LNCaP clone FGC (cell line): ENCODE results near the gene ZER1.

ENCODE experiments used
- DNase-seq: peaks from one replicate; pipeline ENCODE4 v3.0.0-alpha.2; 2011; ENCODE audit warnings: low read depth
- H3K4me3 ChIP-seq: 2 replicates; pipeline ENCODE4 v1.5.1; 2011; ENCODE audit warnings: mild to moderate bottlenecking, low read depth, low read length, control low read depth
- TF ChIP-seq, protein P1 (sequence below): IDR thresholded peaks from 2 replicates; pipeline ENCODE4 v1.5.1; 2012; ENCODE audit warnings: mild to moderate bottlenecking; ENCODE audit not compliant: control insufficient read depth, insufficient read depth; ENCODE audit errors: extremely low read depth

The ZER1 gene

DNA sequence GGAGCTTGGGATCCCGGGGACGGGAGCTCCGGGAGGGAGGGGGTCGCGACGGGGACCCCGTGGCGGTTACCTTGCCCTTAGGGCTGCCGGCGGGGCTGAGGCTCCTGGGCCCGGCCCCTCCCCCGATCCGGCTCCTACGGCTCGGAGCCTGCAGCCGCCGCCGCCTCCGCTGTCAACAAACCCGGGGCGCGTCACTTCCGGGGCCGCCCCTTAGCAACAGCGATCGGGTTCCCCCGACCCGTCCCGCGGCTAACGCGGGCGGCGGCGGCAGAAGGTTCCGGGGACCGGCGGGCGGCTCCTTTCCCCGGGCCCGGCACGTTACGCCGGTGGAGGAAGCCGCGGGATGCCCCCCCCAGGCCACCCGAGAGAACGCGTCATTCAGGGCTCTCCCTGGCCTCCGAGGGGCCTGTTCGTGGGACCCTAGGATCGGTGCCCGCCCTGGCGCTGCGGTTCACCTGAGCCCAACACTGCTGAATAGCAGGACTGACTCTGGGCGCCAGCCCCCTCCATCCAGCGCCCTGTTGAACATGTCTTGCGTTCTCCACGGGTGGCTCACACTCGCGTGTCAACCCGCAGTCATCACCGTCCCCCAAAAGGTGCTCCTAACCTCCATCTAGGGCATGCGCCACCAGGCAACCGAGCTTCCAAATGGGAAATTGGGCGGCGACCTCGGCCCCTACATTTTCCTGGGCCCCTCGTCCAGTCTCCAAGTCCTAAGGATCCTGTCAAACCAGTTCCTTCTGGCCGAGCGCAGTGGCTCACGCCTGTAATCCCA is at the start of gene ZER1:
TSS of gene ZER1 (minus strand) at position 183 of the 775 bp plus-strand sequence. CDS start 16,362 bp downstream, outside the sequence.
- DNase-seq: peak; percentile 51
- H3K4me3 ChIP-seq: peak within 1 kb of the TSS; percentile 97
- TF ChIP-seq, protein P1, sequence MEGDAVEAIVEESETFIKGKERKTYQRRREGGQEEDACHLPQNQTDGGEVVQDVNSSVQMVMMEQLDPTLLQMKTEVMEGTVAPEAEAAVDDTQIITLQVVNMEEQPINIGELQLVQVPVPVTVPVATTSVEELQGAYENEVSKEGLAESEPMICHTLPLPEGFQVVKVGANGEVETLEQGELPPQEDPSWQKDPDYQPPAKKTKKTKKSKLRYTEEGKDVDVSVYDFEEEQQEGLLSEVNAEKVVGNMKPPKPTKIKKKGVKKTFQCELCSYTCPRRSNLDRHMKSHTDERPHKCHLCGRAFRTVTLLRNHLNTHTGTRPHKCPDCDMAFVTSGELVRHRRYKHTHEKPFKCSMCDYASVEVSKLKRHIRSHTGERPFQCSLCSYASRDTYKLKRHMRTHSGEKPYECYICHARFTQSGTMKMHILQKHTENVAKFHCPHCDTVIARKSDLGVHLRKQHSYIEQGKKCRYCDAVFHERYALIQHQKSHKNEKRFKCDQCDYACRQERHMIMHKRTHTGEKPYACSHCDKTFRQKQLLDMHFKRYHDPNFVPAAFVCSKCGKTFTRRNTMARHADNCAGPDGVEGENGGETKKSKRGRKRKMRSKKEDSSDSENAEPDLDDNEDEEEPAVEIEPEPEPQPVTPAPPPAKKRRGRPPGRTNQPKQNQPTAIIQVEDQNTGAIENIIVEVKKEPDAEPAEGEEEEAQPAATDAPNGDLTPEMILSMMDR: no peak

DNA sequence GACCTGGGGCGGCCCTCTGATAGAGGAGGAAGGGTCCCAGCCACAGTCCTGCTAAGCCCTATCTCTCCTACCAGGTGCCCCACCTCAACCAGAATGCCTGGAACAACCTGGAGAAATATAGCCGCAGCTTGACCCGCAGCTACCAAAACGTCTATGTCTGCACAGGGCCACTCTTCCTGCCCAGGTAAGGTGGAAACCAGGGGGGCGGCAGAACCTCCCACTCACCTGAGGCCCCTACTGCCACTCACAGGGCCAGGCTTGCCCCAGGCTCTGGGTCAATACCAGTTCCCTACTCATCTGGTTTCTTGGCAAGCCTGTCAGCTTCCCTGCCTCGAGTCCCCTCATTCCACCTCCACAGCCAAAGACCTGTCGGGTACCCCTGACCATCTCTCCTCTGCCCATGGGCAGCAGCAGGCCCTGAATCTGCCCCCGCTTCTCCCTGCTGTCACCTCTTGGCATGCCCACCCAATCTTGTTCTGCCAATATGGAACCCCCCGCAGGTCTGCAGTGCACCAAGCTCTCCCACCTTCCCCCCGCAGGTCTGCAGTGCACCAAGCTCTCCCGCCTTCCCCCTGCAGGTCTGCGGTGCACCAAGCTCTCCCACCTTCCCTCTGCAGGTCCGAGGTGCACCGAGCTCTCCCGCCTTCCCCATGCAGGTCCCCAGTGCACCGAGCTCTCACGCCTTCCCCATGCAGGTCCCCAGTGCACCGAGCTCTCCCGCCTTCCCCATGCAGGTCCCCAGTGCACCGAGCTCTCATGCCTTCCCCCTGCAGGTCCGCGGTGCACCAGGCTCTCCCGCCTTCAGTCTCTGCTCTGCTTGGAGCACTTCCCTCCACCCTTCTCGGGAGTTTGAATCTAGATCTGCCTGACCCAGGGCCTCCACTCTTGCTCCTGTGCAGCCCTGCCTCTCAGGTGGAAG is 49.2 kb upstream of the ZER1 start:
- H3K4me3 ChIP-seq: no peak overlapping the region
- DNase-seq: no peak
- TF ChIP-seq, protein P1: no peak

DNA sequence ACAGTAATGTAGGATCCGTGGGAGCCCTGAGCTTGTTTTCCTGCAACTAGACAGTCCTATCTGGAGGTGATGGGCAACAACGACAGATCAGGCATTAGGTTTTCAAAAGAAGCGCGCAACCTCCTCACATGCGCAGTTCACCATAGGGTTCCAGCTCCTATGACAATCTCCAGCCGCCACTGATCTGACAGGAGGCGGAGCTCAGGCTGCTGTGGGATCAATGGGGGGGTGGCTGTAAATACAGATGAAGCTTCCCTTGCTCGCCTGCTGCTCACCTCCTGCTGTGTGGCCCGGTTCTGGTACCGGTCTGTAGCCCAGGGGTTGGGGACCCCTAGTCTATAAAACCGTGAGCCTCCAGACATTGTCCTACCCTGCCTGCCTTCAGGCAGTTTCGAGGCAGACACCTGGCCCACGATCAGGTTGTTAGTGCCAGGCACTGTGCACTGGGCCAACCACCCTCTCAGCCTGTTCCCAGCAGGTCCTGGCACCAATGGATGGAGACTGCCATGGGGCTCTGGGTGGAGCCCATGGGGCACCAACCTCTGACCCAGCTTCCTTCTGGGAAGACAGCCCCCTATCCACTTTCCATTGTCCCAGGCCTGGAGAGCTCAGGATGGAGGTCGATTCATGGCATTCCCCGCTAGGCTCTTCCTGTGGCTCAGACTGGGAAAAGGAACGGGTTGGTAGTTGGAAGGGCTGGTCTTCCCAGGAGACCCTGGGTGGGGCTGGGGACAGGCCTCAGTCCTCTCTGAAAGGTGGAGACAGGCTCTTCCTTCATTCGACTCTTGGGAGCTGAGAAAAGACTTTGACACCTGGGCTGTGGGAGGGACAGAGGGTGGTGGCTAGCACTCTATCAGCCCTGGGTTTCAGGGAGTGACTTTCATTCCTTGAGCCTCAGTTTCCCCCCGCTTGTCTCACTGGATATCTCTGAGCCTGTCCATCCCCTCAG is 48.3 kb upstream of the ZER1 start:
- TF ChIP-seq, protein P1: no peak
- DNase-seq: no peak
- peak overlapping the region; percentile 69 for H3K4me3 ChIP-seq

DNA sequence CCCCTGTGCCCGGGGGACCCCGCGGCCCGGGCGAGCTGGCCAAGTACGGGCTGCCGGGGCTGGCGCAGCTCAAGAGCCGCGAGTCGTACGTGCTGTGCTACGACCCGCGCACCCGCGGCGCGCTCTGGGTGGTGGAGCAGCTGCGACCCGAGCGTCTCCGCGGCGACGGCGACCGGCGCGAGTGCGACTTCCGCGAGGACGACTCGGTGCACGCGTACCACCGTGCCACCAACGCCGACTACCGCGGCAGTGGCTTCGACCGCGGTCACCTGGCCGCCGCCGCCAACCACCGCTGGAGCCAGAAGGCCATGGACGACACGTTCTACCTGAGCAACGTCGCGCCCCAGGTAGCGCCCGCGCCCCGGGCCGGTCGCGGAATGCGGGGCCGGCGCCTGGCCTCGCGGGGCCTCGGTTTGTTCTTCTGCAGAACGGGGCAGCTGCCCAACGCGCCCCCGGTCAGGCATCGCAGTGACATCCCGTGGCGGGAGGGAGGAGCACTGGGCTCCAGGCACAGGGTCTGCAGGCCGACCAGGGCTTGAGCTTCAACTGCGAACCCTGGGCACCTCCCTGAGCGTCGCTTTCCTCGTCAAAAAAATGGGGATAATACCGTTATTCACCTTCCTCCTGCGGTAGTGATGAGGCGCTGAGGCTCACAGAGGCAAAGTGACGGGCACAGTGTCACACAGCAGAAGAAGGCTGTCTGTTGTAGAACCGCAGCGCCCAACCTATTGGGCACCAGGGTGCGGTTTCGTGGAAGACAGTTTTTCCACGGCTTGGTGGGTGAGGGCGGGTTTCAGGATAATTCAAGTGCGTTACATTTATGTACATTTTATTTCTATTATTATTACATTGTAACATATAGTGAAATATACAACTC is 47.4 kb upstream of the ZER1 start:
- H3K4me3 ChIP-seq: peak overlapping the region; percentile 69
- DNase-seq: no peak
- TF ChIP-seq, protein P1: 0 out of 2 replicates have a peak, but pooled peaks have one; percentile 5

DNA sequence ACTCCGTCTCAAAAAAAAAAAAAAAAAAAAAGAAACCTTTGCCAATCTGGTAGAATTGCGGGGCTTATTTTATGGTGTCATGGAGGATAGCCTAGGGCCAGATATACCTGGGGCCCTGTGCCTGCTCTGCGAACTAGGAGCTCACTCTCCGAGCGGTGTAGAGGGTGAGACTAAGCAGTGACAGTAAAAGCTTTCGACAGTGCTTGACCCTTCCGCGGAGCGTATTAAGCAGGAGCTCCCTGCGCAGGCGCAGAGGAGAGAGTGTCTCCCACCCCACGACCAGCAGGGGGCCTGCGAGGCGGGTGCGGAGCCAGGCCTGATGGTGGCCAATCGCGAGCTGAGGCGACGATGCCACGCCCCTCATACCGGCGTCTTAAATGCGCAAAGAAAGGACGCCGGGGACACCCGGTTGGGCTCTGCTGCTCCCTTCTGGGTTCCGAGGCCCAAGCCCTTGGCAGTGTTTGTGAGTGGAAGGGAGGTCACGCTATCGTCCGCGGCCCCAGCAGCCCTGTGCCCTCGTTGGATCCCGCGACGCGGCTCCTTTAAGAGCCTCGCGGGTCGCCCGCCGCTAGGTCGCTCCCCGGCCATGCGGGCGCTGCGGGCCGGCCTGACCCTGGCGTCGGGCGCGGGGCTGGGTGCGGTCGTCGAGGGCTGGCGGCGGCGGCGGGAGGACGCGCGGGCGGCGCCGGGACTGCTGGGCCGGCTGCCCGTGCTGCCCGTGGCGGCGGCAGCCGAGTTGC is 46.5 kb upstream of the ZER1 start, which contains the start of gene ENDOG:
TSS of gene ENDOG (plus strand) at position 402 of the 740 bp plus-strand sequence. CDS start at position 587, 185 bp downstream.
- peak within 1 kb of the TSS; percentile 69 for H3K4me3 ChIP-seq
- peak; percentile 90 for DNase-seq
- TF ChIP-seq, protein P1: peak; percentile 87
